Panc1 (cell line): ENCODE data around the gene SLC11A2. TPM values are rescaled to one million over a fixed set of nuclear protein-coding genes. Genes with fewer than 3 reads are reported as not detected.

Experiments
- ATAC-seq: fragments of 200-7000 bp; cut with Tn5 transposase; 2 replicates; pipeline ENCODE4 v1.9.1; 2020; ENCODE audit warnings: mild to moderate bottlenecking, moderate library complexity
- BruUV-seq: library from RNA; stranded (reverse); fragments of 400-500 nt; replicated peaks from 2 replicates; lab custom pipeline; 2021; lab: Mats Ljungman, UMichigan
- CTCF ChIA-PET: fragments of 300-600 bp; sonication (Branson Sonifier 250); formaldehyde crosslinking; loops from one replicate; lab custom pipeline; 2022; ENCODE audit warnings: antibody characterized with exemption; lab: Charles Lee
- POLR2A ChIA-PET: fragments of 300-600 bp; sonication (Branson Sonifier 250); formaldehyde crosslinking; loops from one replicate; lab custom pipeline; 2022; ENCODE audit warnings: antibody characterized with exemption; lab: Charles Lee
- DNase-seq: peaks from one replicate; pipeline ENCODE4 v3.0.0-alpha.2; 2010; ENCODE audit warnings: low read depth, low spot score
- H3K27ac ChIP-seq: 2 replicates; pipeline ENCODE4 v1.5.1; 2011; ENCODE audit warnings: mild to moderate bottlenecking, low read length, inconsistent platforms
- H3K27me3 ChIP-seq: fragments of 200-500 bp; sonication (Bioruptor generic); 2 replicates; pipeline ENCODE4 v1.6.0; 2014; ENCODE audit warnings: low read length, inconsistent platforms; ENCODE audit not compliant: control insufficient read depth, insufficient read depth
- H3K36me3 ChIP-seq: fragments of 200-500 bp; sonication (Bioruptor generic); 2 replicates; pipeline ENCODE4 v1.5.1; 2014; ENCODE audit warnings: inconsistent platforms, mild to moderate bottlenecking, low read length, moderate library complexity; ENCODE audit not compliant: control insufficient read depth, insufficient read depth
- H3K4me1 ChIP-seq: 2 replicates; pipeline ENCODE4 v1.5.1; 2011; ENCODE audit warnings: inconsistent platforms, mild to moderate bottlenecking, low read length, moderate library complexity; ENCODE audit not compliant: control insufficient read depth, insufficient read depth
- H3K4me3 ChIP-seq, 2 experiments: 2 replicates each; pipeline ENCODE4 v1.5.1; 2011 to 2012; ENCODE audit warnings: low read depth in 2 of 2, low read length in 2 of 2, mild to moderate bottlenecking in 2 of 2, inconsistent platforms in 1 of 2, moderate library complexity in 1 of 2
- H3K9me3 ChIP-seq: fragments of 200-500 bp; sonication (Bioruptor generic); 2 replicates; pipeline ENCODE4 v1.5.1; 2014; ENCODE audit warnings: low read depth, mild to moderate bottlenecking, inconsistent platforms, low read length, moderate library complexity; ENCODE audit not compliant: control insufficient read depth, insufficient read depth
- CTCF ChIP-seq: fragments of 450-650 bp; IDR thresholded peaks from 2 replicates; pipeline ENCODE4 v1.5.1; 2017; ENCODE audit warnings: mild to moderate bottlenecking
- POLR2AphosphoS5 ChIP-seq: IDR thresholded peaks from 2 replicates; pipeline ENCODE4 v1.6.1; 2012; ENCODE audit warnings: mild to moderate bottlenecking, low read depth, low read length, moderate library complexity
- REST ChIP-seq, 2 experiments: IDR thresholded peaks; 2 replicates each; pipeline ENCODE4 v1.6.1; 2011 to 2012; ENCODE audit warnings: low read depth in 2 of 2, control low read depth in 1 of 2, low read length in 1 of 2, mild to moderate bottlenecking in 1 of 2, moderate library complexity in 1 of 2; ENCODE audit not compliant: insufficient read depth in 1 of 2
- SIN3A ChIP-seq: IDR thresholded peaks from 2 replicates; pipeline ENCODE4 v1.6.1; 2012; ENCODE audit warnings: low read depth, mild to moderate bottlenecking, low read length, moderate library complexity, borderline replicate concordance; ENCODE audit not compliant: insufficient read depth
- TCF7L2 ChIP-seq: IDR thresholded peaks from 2 replicates; pipeline ENCODE4 v1.6.1; 2011; ENCODE audit warnings: mild to moderate bottlenecking, low read depth, low read length, inconsistent platforms
- in situ Hi-C: cut with HindIII; loops from 2 replicates; pipeline ENCODE4 v1.10.0; 2016; ENCODE audit warnings: low sequenced_read_pairs, low pct_unique_long_range_greater_than_20kb
- intact Hi-C: fragments of 100-400 bp; cut with micrococcal nuclease; formaldehyde crosslinking; loops from one replicate; pipeline ENCODE4 v1.10.0; 2022; ENCODE audit not compliant: unreplicated experiment
- total RNA-seq: library from RNA; stranded (reverse); gene quantifications from one replicate; pipeline ENCODE4 v1.2.1, GENCODE V29; 2021; ENCODE audit not compliant: unreplicated experiment

The SLC11A2 gene
- total RNA-seq, 1 experiment from 2014 or later: 59.9 TPM

GRCh38 chr12:50986966-50987737 lies 39.0 kb downstream of the SLC11A2 start:
- ATAC-seq: peak; percentile 85
- intact Hi-C loops (loop anchor here (2.0 to 5.0 kb wide), 2 partner anchors 162 to 220 kb away; no protein-coding TSS in a partner anchor), in situ Hi-C loops (no loop called here)
- ChIA-PET POLR2A (no interaction called here), CTCF (interaction anchor here (0.5 to 1.3 kb wide), 6 partner anchors 41 to 222 kb away, joined by 3 to 10 read pairs (median 8); no protein-coding TSS in a partner anchor)
- Histone ChIP-seq H3K4me1 (no peaks in the 10 kb centered on the region), H3K27ac (no peak overlapping the region), H3K9me3 (no peaks in the 10 kb centered on the region), H3K4me3 (no peak overlapping the region), H3K36me3 (peaks cover 13% of the 10 kb centered on the region), H3K27me3 (no peaks in the 10 kb centered on the region)
- no peak for TF ChIP-seq REST (IDR thresholded peaks at IDR 0.05; ENCODE audit: insufficient read depth in 1 of 2, low read depth in 2 of 2, low read length in 1 of 2)
- TF ChIP-seq CTCF: peak; percentile 79
- peak; percentile 48 for DNase-seq
- no TSS peak for BruUV-seq

GRCh38 chr12:50985322-50985721 lies 40.9 kb downstream of the SLC11A2 start:
- H3K4me3 ChIP-seq: no peak overlapping the region
- H3K27ac ChIP-seq: no peak overlapping the region
- H3K27me3 ChIP-seq: no peaks in the 10 kb centered on the region
- TF ChIP-seq CTCF (no peak), SIN3A (no peak), POLR2AphosphoS5 (no peak), TCF7L2 (no peak), REST (IDR thresholded peaks at IDR 0.05; ENCODE audit: insufficient read depth in 1 of 2, low read depth in 2 of 2, low read length in 1 of 2) (no peak)
- POLR2A ChIA-PET: no interaction called here
- DNase-seq (peak; percentile 47), ATAC-seq (no peak)
- BruUV-seq: no TSS peak
- CTCF ChIA-PET: no interaction called here
- H3K36me3 ChIP-seq: peaks cover 5% of the 10 kb centered on the region
- in situ Hi-C loops: no loop called here
- intact Hi-C loops: loop anchor here (5.0 kb wide), 1 partner anchor 218 kb away; no protein-coding TSS in a partner anchor
- H3K9me3 ChIP-seq: no peaks in the 10 kb centered on the region
- H3K4me1 ChIP-seq: no peaks in the 10 kb centered on the region
